PFSK-1 (cell line): Measurements from ENCODE around the gene PODXL2.

Source experiments
- POLR2AphosphoS5 ChIP-seq: IDR thresholded peaks from 2 replicates; pipeline ENCODE4 v1.6.1; 2012; ENCODE audit warnings: low read depth, mild to moderate bottlenecking, control low read depth, low read length, moderate library complexity
- SIN3A ChIP-seq: IDR thresholded peaks from 2 replicates; pipeline ENCODE4 v1.6.1; 2012; ENCODE audit warnings: mild to moderate bottlenecking, low read length, moderate library complexity, borderline replicate concordance; ENCODE audit not compliant: insufficient read depth
- TAF1 ChIP-seq: IDR thresholded peaks from 2 replicates; pipeline ENCODE4 v1.6.1; 2012; ENCODE audit warnings: low read length, control low read depth, borderline replicate concordance; ENCODE audit not compliant: insufficient read depth
- TF ChIP-seq, protein P1 (sequence below), 2 experiments: IDR thresholded peaks; 2 replicates each; pipeline versions ENCODE4 v1.6.1 to v1.8.0; 2011 to 2012; ENCODE audit warnings: low read depth in 2 of 2, low read length in 2 of 2, control low read depth in 1 of 2, inconsistent platforms in 1 of 2, mild to moderate bottlenecking in 1 of 2, moderate library complexity in 1 of 2; ENCODE audit not compliant: insufficient read depth in 1 of 2

DNA sequence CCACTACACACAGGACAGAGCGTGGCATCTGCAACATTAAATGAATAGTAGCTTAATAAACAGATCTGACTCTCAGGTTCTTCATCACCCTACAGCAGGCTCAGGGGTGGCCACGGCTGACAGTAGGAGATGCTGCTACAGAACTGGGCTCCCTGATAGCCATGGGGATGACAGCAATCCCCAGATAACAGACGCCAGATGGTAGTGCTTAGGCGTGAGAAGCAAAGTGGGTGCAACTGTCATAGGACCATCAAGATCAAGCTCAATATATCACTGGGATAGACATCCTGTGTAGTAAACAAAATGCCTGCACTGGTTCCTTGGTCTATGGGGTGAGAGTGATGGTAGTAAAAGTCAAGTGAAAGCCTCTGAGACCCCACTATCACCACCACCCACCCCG is 35.8 kb upstream of the PODXL2 start:
- no peak for TF ChIP-seq POLR2AphosphoS5
- no peak for TF ChIP-seq SIN3A
- TF ChIP-seq TAF1: no peak
- TF ChIP-seq, protein P1, sequence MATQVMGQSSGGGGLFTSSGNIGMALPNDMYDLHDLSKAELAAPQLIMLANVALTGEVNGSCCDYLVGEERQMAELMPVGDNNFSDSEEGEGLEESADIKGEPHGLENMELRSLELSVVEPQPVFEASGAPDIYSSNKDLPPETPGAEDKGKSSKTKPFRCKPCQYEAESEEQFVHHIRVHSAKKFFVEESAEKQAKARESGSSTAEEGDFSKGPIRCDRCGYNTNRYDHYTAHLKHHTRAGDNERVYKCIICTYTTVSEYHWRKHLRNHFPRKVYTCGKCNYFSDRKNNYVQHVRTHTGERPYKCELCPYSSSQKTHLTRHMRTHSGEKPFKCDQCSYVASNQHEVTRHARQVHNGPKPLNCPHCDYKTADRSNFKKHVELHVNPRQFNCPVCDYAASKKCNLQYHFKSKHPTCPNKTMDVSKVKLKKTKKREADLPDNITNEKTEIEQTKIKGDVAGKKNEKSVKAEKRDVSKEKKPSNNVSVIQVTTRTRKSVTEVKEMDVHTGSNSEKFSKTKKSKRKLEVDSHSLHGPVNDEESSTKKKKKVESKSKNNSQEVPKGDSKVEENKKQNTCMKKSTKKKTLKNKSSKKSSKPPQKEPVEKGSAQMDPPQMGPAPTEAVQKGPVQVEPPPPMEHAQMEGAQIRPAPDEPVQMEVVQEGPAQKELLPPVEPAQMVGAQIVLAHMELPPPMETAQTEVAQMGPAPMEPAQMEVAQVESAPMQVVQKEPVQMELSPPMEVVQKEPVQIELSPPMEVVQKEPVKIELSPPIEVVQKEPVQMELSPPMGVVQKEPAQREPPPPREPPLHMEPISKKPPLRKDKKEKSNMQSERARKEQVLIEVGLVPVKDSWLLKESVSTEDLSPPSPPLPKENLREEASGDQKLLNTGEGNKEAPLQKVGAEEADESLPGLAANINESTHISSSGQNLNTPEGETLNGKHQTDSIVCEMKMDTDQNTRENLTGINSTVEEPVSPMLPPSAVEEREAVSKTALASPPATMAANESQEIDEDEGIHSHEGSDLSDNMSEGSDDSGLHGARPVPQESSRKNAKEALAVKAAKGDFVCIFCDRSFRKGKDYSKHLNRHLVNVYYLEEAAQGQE (IDR thresholded peaks at IDR 0.05; ENCODE audit: insufficient read depth in 1 of 2, low read depth in 2 of 2, low read length in 2 of 2): no peak
